ENCODE results near the gene LGALS3BP.

The LGALS3BP gene

DNA sequence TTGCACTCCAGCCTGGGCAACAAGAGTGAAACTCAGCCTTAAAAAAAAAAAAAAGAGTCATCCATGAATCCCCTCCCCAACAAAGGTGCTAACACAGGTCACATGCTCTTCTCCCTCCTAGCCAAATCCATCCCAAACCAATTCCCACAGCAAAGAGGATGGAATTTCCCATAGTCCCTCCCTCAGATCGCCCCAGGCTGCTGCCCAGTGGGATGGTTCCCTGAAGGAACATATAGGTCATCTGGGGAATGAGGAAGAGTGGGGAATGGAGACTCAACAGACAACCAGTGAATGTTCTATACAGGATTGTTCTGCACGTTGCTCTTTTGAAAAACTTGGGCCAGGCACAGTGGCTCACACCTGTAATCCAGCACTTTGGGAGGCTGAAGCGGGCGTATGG lies 18.2 kb downstream of the LGALS3BP start:
- Histone ChIP-seq H3K36me3 (ENCODE audit: control insufficient read depth, insufficient read depth, low read length) (no peaks in the 10 kb centered on the region), H3K9me3 (ENCODE audit: control insufficient read depth, insufficient read depth, low read length) (no peaks in the 10 kb centered on the region), H3K27ac (ENCODE audit: low read length) (no peak overlapping the region), H3K27me3 (ENCODE audit: control insufficient read depth, insufficient read depth, low read length) (no peaks in the 10 kb centered on the region; the same call in 1 of the 2 replicates), H3K4me3 (ENCODE audit: low read length) (no peak overlapping the region), H3K4me1 (ENCODE audit: control insufficient read depth, insufficient read depth, low read length) (no peaks in the 10 kb centered on the region)
- DNase-seq (ENCODE audit: low read depth, low spot score) = no peak
- WGBS (ENCODE audit: insufficient coverage, insufficient read length) = no CpG with 5 or more reads among the region's 4 CpGs

DNA sequence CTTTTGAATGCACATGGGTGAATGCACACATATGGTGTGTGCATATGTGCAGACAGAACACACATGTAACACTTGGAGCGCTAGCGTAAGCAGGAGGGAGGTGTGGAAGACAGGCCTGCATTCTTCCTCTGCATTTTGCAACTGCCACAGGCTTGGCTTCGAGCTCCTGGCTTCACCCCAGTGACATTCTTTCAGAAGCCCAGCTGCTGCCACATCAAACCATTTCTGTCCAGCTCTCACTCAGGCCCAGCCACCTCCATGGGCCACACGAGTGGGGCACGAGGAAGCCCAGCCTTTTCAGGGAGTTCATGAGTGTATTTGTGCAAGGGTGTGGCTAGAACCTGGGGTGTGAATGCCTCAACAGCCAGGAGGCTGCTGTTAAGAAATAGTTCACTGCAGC lies 18.8 kb downstream of the LGALS3BP start:
- no peak overlapping the region for H3K27ac ChIP-seq (ENCODE audit: low read length)
- no peak overlapping the region for H3K4me3 ChIP-seq (ENCODE audit: low read length)
- no peak for DNase-seq (ENCODE audit: low read depth, low spot score)
- no peaks in the 10 kb centered on the region for H3K9me3 ChIP-seq (ENCODE audit: control insufficient read depth, insufficient read depth, low read length)
- H3K27me3 ChIP-seq (ENCODE audit: control insufficient read depth, insufficient read depth, low read length) = no peaks in the 10 kb centered on the region; the same call in 1 of the 2 replicates
- WGBS (ENCODE audit: insufficient coverage, insufficient read length) = no CpG with 5 or more reads among the region's 5 CpGs
- H3K36me3 ChIP-seq (ENCODE audit: control insufficient read depth, insufficient read depth, low read length) = no peaks in the 10 kb centered on the region
- H3K4me1 ChIP-seq (ENCODE audit: control insufficient read depth, insufficient read depth, low read length) = no peaks in the 10 kb centered on the region

DNA sequence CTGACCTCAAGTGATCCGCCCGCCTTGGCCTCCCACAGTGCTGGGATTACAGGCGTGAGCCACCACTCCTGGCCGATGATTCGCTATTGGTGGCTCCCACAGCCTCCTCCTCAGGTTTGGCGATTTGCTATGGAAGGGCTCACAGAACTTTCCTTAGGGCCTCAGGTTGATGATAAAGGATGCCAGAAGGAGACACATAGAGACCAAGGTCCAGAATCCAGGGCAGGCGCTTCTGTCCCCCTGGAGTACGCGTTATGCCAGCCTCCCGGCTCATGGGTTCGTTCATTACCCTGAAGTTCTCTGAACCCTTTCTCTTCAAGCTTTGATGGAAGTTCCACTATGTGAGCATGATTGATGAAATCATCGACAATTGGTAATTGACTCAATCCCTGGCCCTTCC lies 19.9 kb downstream of the LGALS3BP start:
- Histone ChIP-seq H3K36me3 (ENCODE audit: control insufficient read depth, insufficient read depth, low read length) (no peaks in the 10 kb centered on the region), H3K27ac (ENCODE audit: low read length) (no peak overlapping the region), H3K4me1 (ENCODE audit: control insufficient read depth, insufficient read depth, low read length) (no peaks in the 10 kb centered on the region), H3K27me3 (ENCODE audit: control insufficient read depth, insufficient read depth, low read length) (no peaks in the 10 kb centered on the region; the same call in 1 of the 2 replicates), H3K9me3 (ENCODE audit: control insufficient read depth, insufficient read depth, low read length) (no peaks in the 10 kb centered on the region), H3K4me3 (ENCODE audit: low read length) (no peak overlapping the region)
- no CpG with 5 or more reads among the region's 12 CpGs for WGBS (ENCODE audit: insufficient coverage, insufficient read length)
- no peak for DNase-seq (ENCODE audit: low read depth, low spot score)

DNA sequence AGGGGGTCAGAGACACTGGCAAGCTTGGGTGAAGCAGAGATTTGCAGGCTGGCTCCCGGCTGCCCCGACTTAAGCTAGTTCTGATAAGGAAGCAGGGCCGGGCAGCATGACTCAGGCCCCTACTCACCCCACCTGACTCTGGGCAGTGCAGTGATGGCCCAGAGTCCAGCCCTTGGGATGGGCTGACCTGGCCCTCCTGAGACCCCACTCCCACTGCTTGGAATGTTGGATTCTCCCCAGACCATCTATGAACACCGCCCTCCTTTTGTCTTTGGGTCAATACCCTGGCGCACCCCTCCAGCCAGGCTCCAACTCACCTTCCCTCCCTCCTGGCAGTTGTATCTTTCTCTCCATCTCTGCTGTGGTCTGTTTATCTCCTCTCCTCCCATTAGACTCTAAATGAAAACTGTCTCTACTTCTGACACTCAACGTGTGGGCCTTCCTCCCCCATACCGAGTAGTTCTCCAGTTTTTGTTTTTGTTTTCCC lies 21.0 kb downstream of the LGALS3BP start:
- no peak for DNase-seq (ENCODE audit: low read depth, low spot score)
- no peak overlapping the region for H3K27ac ChIP-seq (ENCODE audit: low read length)
- no peaks in the 10 kb centered on the region for H3K4me1 ChIP-seq (ENCODE audit: control insufficient read depth, insufficient read depth, low read length)

DNA sequence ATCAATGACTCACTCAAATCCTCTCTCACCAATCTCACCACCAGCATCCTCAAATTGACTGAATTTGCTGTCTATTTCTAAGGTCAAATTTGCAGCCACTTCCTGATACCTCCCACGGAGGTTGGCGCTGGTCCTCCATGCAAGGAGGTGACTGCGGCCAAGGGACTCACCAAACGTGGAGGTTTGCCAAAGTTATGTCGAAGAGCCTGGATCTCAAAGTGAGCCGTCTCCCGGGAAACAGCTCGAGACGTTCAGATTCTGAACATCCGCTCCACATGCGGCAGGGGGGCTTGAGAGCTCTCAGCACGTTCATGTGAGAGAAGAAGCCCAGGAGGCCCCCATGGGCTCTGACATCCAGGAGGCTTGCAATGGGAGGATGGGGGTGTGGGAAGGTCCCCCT lies 22.6 kb downstream of the LGALS3BP start:
- H3K36me3 ChIP-seq (ENCODE audit: control insufficient read depth, insufficient read depth, low read length) = no peaks in the 10 kb centered on the region
- H3K27me3 ChIP-seq (ENCODE audit: control insufficient read depth, insufficient read depth, low read length) = no peaks in the 10 kb centered on the region
- no peak overlapping the region for H3K4me3 ChIP-seq (ENCODE audit: low read length)
- no peaks in the 10 kb centered on the region for H3K9me3 ChIP-seq (ENCODE audit: control insufficient read depth, insufficient read depth, low read length)
- no peak for DNase-seq (ENCODE audit: low read depth, low spot score)
- WGBS (ENCODE audit: insufficient coverage, insufficient read length) = no CpG with 5 or more reads among the region's 12 CpGs
- H3K27ac ChIP-seq (ENCODE audit: low read length) = no peak overlapping the region
- H3K4me1 ChIP-seq (ENCODE audit: control insufficient read depth, insufficient read depth, low read length) = no peaks in the 10 kb centered on the region

More for the DNA sequence above, 21.0 kb downstream of the LGALS3BP start:
- no peak overlapping the region for H3K4me3 ChIP-seq (ENCODE audit: low read length)
- no peaks in the 10 kb centered on the region for H3K36me3 ChIP-seq (ENCODE audit: control insufficient read depth, insufficient read depth, low read length)
- no CpG with 5 or more reads among the region's 7 CpGs for WGBS (ENCODE audit: insufficient coverage, insufficient read length)
- no peaks in the 10 kb centered on the region for H3K27me3 ChIP-seq (ENCODE audit: control insufficient read depth, insufficient read depth, low read length)
- no peaks in the 10 kb centered on the region for H3K9me3 ChIP-seq (ENCODE audit: control insufficient read depth, insufficient read depth, low read length)

DNA sequence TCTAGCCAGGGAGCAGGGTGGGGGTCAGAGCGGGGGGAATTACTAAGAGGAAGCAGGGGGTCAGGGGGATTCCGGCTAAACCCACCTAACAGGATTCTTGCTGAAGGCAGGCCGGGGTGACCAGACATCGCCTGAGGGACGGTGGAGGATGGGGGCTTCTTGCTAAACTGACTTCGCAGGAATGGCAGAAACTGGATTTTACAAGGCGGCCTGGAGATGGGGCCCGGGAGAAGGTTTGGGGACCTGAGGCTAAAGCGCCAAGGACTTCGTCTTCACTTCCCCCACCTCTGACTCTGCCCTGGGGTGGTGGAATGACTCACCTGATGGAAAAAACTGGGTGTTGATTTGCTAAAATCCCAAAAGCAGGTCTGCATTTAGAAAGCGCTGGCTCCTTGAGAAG lies 23.5 kb downstream of the LGALS3BP start:
- no peak overlapping the region for H3K27ac ChIP-seq (ENCODE audit: low read length)
- no peak for DNase-seq (ENCODE audit: low read depth, low spot score)
- no peaks in the 10 kb centered on the region for H3K9me3 ChIP-seq (ENCODE audit: control insufficient read depth, insufficient read depth, low read length)
- no peaks in the 10 kb centered on the region for H3K36me3 ChIP-seq (ENCODE audit: control insufficient read depth, insufficient read depth, low read length)
- H3K4me3 ChIP-seq (ENCODE audit: low read length) = no peak overlapping the region
- no peaks in the 10 kb centered on the region for H3K4me1 ChIP-seq (ENCODE audit: control insufficient read depth, insufficient read depth, low read length)
- no CpG with 5 or more reads among the region's 11 CpGs for WGBS (ENCODE audit: insufficient coverage, insufficient read length)
- H3K27me3 ChIP-seq (ENCODE audit: control insufficient read depth, insufficient read depth, low read length) = no peaks in the 10 kb centered on the region

DNA sequence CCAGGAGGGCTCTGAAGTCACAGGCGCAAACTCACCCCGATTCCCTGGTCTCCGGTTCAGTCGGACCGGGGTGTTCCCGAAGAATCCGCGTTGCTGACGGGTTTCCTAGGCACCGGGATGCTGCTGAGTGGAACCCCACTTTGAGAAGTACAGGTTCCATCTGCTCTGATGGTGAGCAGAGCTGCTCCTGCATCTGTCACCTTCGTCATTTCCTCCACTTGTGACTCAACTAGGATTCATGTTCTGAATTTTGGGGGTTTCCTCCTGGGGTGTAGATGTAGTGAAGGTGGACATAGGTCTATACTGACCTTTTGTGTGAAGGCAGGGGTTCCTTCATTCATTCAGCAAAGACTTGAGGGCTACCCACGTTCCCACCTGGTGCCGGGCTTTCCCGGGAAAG lies 25.0 kb downstream of the LGALS3BP start:
- Histone ChIP-seq H3K36me3 (ENCODE audit: control insufficient read depth, insufficient read depth, low read length) (no peaks in the 10 kb centered on the region), H3K9me3 (ENCODE audit: control insufficient read depth, insufficient read depth, low read length) (peaks cover 2% of the 10 kb centered on the region; the same call in 1 of the 2 replicates), H3K27me3 (ENCODE audit: control insufficient read depth, insufficient read depth, low read length) (no peaks in the 10 kb centered on the region), H3K4me1 (ENCODE audit: control insufficient read depth, insufficient read depth, low read length) (no peaks in the 10 kb centered on the region), H3K27ac (ENCODE audit: low read length) (no peak overlapping the region), H3K4me3 (ENCODE audit: low read length) (no peak overlapping the region)
- no peak for DNase-seq (ENCODE audit: low read depth, low spot score)
- WGBS (ENCODE audit: insufficient coverage, insufficient read length) = no CpG with 5 or more reads among the region's 14 CpGs

DNA sequence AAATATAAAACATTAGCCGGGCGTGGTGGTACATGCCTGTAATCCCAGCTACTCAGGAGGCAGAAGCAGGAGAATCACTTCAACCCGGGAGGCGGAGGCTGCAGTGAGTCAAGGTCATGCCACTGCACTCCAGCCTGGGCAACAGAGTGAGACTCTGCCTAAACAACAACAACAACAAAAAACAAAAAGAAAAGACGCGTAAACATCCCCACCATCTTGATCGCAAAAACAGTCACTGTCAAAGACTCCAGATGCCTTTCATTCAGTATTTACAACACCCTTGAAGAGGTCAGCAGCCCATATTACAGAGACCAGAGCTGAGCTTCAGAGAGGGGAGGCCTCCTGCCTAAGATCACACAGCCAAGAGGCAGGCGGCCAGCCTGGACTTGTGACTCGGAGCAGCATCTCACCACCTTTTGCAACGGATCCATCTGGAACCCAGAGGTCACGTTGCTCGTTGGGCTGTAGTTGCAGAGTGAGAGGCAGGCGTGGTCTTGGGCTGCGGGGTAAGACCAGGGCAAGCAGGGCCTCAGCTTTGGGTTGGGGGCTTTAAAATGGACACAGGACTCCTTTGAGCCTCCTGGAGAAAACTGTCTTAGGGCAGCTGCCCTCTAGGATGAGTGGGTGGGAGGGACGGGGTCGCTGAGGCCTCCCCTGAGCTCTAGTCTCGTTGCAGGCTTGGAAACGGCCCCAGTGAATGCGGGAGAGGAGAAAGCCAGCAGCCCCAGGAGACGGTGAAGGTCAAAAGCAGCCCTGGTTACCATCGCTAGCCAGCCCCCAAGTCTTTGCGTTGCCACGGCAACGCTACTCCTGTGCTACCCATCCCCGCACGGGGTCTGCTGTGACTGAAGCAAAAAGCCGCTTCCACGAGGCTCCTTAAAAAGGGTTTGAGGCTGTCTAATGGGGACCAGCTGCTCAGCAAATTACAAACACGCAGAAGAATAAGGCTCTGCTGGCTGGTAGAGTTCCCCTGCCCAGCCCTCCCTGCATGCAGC lies 26.1 kb downstream of the LGALS3BP start:
- Histone ChIP-seq H3K4me3 (ENCODE audit: low read length) (no peak overlapping the region), H3K9me3 (ENCODE audit: control insufficient read depth, insufficient read depth, low read length) (peaks cover 2% of the 10 kb centered on the region; the same call in 1 of the 2 replicates), H3K27ac (ENCODE audit: low read length) (no peak overlapping the region), H3K27me3 (ENCODE audit: control insufficient read depth, insufficient read depth, low read length) (no peaks in the 10 kb centered on the region), H3K36me3 (ENCODE audit: control insufficient read depth, insufficient read depth, low read length) (no peaks in the 10 kb centered on the region), H3K4me1 (ENCODE audit: control insufficient read depth, insufficient read depth, low read length) (no peaks in the 10 kb centered on the region)
- no peak for DNase-seq (ENCODE audit: low read depth, low spot score)
- WGBS (ENCODE audit: insufficient coverage, insufficient read length) = no CpG with 5 or more reads among the region's 29 CpGs

DNA sequence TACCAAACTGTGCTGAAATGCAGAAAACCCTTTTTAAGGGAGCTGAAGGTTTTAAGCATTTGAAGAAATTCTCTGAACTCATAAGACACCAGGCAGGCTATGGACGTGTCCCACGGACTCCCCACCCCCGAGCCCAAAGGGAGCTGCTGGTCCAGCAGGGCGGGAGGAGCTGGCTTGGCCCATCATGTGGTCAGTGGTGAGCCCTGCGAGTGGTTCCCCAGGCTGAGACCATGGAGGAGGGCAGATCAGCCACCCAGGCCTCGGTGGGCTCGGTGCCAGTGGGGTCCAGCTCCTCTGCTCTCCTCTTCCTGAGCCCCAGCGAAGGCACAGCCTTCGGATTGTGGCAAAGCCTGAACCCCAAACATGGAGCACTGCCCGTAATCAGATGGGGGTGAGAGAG lies 27.0 kb downstream of the LGALS3BP start:
- peaks cover 2% of the 10 kb centered on the region; the same call in 1 of the 2 replicates for H3K9me3 ChIP-seq (ENCODE audit: control insufficient read depth, insufficient read depth, low read length)
- H3K27me3 ChIP-seq (ENCODE audit: control insufficient read depth, insufficient read depth, low read length) = no peaks in the 10 kb centered on the region
- DNase-seq (ENCODE audit: low read depth, low spot score) = no peak
- H3K4me1 ChIP-seq (ENCODE audit: control insufficient read depth, insufficient read depth, low read length) = no peaks in the 10 kb centered on the region
- no CpG with 5 or more reads among the region's 10 CpGs for WGBS (ENCODE audit: insufficient coverage, insufficient read length)
- no peak overlapping the region for H3K4me3 ChIP-seq (ENCODE audit: low read length)
- no peak overlapping the region for H3K27ac ChIP-seq (ENCODE audit: low read length)
- H3K36me3 ChIP-seq (ENCODE audit: control insufficient read depth, insufficient read depth, low read length) = no peaks in the 10 kb centered on the region

DNA sequence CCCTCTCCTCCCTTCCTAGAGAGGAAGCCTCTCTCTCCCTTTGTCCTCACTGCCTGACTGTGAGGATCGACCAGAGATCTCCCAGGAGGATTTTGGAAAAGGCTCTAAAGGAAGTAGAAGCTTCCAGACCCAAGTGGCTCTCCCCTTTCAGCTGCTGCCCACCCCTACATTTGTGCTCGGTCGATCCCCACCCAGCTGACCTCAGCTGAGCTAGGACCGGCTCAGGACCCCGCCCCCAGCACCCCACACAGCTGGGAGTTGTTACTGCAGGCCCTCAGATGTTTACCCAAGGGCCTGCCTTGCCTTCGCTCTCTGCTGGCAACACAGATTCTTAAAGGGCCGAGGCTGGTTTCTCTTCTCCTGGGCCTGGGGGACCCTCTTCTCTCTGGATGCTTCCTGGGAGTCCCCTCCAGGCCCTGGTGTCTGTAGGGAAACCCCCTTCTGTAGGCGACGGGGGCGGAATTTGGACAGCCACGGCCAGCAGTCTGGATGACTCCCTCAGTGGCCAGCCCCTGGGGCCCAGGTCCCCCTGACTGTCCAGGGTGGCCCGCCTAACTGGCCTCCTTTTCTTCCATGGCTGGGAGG lies 27.7 kb downstream of the LGALS3BP start:
- Histone ChIP-seq H3K4me3 (ENCODE audit: low read length) (no peak overlapping the region), H3K4me1 (ENCODE audit: control insufficient read depth, insufficient read depth, low read length) (no peaks in the 10 kb centered on the region), H3K9me3 (ENCODE audit: control insufficient read depth, insufficient read depth, low read length) (peaks cover 2% of the 10 kb centered on the region; the same call in 1 of the 2 replicates), H3K27me3 (ENCODE audit: control insufficient read depth, insufficient read depth, low read length) (no peaks in the 10 kb centered on the region), H3K27ac (ENCODE audit: low read length) (no peak overlapping the region), H3K36me3 (ENCODE audit: control insufficient read depth, insufficient read depth, low read length) (no peaks in the 10 kb centered on the region)
- WGBS (ENCODE audit: insufficient coverage, insufficient read length) = no CpG with 5 or more reads among the region's 12 CpGs
- no peak for DNase-seq (ENCODE audit: low read depth, low spot score)

Data from iPS DF 6.9 (cell line).